ENCODE data around the gene HMOX2.

Gene HMOX2

DNA sequence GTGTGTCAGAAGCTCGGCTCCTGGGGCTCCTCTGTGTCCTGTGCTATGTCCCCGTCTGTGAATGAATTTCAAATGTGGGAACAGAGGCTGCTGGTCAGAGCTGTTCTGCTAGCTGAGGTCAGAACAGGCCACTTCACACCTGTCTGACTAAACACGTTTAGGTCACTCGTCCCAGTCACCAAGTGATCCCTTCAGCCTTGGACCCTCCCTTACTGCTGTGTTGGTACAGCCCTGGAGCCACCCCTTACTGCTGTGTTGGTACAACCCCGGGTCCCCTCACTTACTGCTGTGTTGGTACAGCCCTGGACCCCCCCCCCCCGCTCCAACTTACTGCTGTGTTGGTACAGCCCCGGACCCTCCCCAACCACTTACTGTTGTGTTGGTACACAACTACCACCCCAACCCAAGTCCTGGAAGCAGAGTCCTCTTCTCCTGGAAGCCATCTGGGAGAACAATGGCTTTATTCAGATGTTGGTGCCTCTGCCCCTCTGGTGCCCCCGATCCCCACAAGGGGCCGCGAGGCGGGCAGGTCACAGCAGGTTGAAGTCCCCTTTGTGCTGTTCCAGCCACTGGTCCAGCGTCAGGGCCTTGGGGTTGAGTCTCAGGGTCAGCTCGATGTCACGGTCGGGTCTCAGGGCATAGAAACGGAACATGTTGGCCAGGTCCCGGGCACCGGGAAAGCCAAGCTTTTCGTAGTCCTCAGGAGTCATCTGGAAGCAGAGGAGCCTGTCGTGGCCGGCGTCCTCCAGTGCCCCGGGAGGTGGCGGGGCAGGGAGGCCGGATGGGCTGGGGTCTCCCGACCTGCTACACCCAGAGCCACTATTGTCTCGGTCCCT is 14.7 kb upstream of the HMOX2 start:
- in situ Hi-C loops (cut with HindIII; ENCODE audit: low sequenced_read_pairs): no loop called here
- no peak overlapping the region for H3K4me3 ChIP-seq (ENCODE audit: low read depth, low read length)
- TF ChIP-seq, protein P1, sequence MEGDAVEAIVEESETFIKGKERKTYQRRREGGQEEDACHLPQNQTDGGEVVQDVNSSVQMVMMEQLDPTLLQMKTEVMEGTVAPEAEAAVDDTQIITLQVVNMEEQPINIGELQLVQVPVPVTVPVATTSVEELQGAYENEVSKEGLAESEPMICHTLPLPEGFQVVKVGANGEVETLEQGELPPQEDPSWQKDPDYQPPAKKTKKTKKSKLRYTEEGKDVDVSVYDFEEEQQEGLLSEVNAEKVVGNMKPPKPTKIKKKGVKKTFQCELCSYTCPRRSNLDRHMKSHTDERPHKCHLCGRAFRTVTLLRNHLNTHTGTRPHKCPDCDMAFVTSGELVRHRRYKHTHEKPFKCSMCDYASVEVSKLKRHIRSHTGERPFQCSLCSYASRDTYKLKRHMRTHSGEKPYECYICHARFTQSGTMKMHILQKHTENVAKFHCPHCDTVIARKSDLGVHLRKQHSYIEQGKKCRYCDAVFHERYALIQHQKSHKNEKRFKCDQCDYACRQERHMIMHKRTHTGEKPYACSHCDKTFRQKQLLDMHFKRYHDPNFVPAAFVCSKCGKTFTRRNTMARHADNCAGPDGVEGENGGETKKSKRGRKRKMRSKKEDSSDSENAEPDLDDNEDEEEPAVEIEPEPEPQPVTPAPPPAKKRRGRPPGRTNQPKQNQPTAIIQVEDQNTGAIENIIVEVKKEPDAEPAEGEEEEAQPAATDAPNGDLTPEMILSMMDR (IDR thresholded peaks at IDR 0.05; ENCODE audit: low read depth, low read length, missing control alignments): no peak

DNA sequence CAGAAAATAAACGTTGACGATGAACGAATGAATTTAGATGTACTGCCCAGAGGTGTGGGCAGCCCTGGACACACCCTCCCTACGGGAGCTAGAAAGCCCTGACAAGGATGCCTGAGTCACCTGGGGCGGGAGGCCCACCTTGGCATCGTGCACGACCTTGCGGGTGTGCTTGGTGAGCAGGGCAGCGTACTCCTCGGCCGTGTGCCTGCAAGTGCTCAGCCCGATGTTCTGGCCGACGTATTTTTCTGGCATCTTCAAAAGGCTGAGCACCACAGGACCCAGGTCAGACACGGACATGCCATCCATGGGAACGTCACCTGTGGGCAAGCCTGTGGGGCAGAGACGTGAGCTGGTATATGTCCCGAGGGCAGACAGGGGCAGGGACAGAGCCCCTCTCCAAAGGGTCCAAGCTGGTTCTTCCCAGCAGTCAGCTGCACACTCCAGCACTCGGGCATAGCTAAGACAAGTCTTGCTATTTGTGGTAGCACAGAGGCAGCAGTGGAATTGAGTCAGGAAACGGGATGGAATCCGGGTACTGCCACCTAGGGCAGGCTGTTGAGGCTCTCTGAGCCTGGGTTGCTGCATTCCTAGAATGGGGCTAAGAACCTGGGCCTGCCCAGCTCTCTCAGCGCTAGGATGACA is 12.6 kb upstream of the HMOX2 start:
- H3K4me3 ChIP-seq (ENCODE audit: low read depth, low read length): no peak overlapping the region
- no peak for DNase-seq (ENCODE audit: low read depth)
- TF ChIP-seq, protein P1 (IDR thresholded peaks at IDR 0.05; ENCODE audit: low read depth, low read length, missing control alignments): no peak
- in situ Hi-C loops (cut with HindIII; ENCODE audit: low sequenced_read_pairs): no loop called here

More for the DNA sequence above, 14.7 kb upstream of the HMOX2 start:
- no peak for DNase-seq (ENCODE audit: low read depth)

DNA sequence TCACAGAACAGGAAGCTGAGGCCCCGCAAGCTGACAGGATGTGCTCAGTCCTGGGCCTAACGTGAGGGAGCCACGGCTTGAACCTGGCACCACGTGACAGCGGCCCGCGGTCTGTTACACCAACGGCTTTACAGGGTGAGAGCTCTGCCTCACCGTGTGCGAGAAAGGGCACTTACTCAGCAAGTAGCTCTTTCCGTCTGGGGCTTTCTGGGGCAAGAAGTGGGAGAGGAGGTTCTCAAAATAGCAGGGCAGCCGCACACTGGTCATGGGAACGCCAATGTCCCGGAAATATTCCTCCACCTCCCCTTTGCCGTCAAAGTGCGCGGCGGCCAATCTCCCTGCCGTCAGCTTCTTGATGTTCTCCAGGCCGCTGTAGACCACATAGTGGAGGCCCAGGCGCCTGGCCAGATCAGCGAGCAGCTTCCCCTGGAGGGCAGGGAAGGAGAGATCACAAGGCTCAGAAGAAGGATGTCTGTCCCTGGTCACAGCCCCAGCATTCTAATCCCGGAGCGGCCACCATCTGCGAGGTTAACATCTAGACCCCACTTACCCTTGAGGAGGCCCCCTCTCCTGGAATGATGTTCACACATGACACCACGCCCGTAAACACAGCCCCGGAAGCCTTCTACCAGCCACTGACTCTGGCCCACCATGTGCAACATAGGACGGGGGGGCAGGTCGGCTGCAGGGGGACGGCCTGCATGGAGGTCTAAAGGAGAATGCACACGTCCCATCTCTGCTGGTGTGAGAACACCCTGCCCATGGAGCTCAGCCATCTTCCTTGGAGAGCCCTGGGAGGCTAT is 10.0 kb upstream of the HMOX2 start:
- no peak overlapping the region for H3K4me3 ChIP-seq (ENCODE audit: low read depth, low read length)
- no peak for DNase-seq (ENCODE audit: low read depth)
- in situ Hi-C loops (cut with HindIII; ENCODE audit: low sequenced_read_pairs): no loop called here
- TF ChIP-seq, protein P1 (IDR thresholded peaks at IDR 0.05; ENCODE audit: low read depth, low read length, missing control alignments): no peak

DNA sequence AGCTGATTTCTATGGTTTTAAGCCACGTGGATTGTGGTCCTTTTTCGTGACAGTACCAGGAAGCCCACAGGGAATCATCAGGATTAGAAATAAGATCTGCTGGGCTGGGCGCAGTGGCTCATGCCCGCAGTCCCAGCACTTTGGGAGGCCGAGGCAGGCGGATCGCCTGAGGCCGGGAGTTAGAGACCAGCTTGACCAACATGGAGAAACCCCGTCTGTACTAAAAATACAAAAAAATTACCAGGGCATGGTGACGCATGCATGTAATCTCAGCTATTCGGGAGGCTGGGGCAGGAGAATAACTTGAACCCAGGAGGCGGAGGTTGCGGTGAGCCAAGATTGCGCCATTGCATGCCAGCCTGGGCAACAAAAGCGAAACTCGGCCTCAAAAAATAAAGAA is 8.3 kb upstream of the HMOX2 start:
- TF ChIP-seq, protein P1 (IDR thresholded peaks at IDR 0.05; ENCODE audit: low read depth, low read length, missing control alignments): no peak
- in situ Hi-C loops (cut with HindIII; ENCODE audit: low sequenced_read_pairs): no loop called here
- DNase-seq (ENCODE audit: low read depth): no peak
- H3K4me3 ChIP-seq (ENCODE audit: low read depth, low read length): no peak overlapping the region

DNA sequence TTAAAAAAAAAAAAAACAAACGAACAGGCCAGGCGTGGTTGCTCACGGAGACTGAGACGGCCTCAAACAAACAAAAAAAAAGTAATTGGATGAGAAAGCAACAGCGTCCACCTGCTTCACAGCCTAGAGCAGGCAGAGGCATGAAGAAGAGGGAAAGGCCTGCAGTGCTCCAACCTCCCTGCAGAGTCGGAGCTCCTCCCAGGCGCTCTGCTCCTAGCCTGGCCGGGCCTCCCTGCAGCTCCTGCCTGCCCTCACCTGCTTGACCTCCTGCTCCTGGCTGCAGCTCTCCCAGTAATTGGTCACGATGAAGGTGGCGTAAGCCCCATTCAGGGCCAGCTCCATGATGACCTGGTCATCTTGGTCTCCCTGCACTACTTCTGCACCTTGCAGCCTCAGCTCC is 7.2 kb upstream of the HMOX2 start:
- in situ Hi-C loops (cut with HindIII; ENCODE audit: low sequenced_read_pairs): no loop called here
- no peak overlapping the region for H3K4me3 ChIP-seq (ENCODE audit: low read depth, low read length)
- TF ChIP-seq, protein P1 (IDR thresholded peaks at IDR 0.05; ENCODE audit: low read depth, low read length, missing control alignments): no peak
- no peak for DNase-seq (ENCODE audit: low read depth)

DNA sequence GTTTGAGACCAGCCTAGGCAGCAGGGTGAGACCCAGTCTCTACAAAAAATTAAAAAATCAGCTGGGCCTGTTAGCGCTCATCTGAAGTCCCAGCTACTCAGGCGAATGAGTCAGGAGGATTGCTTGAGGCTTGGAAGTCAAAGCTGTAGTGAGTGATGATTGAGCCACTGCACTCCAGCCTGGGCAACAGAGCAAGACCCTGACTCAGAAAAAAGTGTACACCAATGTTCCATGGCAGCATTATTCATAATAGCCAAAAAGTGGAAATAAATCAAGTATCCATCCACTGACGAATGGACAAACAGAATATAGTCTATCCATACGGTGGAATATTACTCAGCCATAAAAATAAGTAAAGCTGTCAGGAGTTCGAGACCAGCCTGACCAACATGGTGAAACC is 4.3 kb upstream of the HMOX2 start:
- in situ Hi-C loops (cut with HindIII; ENCODE audit: low sequenced_read_pairs): no loop called here
- DNase-seq (ENCODE audit: low read depth): no peak
- TF ChIP-seq, protein P1 (IDR thresholded peaks at IDR 0.05; ENCODE audit: low read depth, low read length, missing control alignments): no peak
- H3K4me3 ChIP-seq (ENCODE audit: low read depth, low read length): no peak overlapping the region

Data from astrocyte of the cerebellum (primary cell).